GM23248 (cell line): ENCODE data around the gene EAPP.

Source experiments
- EZH2 ChIP-seq: fragments of 200-600 bp; sonication (generic); IDR thresholded peaks from 2 replicates; pipeline ENCODE4 v1.6.1; 2018; ENCODE audit warnings: antibody characterized with exemption, mild to moderate bottlenecking; ENCODE audit not compliant: insufficient read depth, poor library complexity, severe bottlenecking
- EZH2phosphoT487 ChIP-seq: fragments of 200-600 bp; sonication (generic); IDR thresholded peaks from 2 replicates; pipeline ENCODE4 v1.6.1; 2018; ENCODE audit warnings: antibody characterized with exemption, moderate library complexity, mild to moderate bottlenecking, low read depth; ENCODE audit not compliant: insufficient read depth

GRCh38 chr14:34507459-34507858 is 32.0 kb downstream of the EAPP start:
- TF ChIP-seq EZH2 (no peak), EZH2phosphoT487 (no peak)
